Esophagus (tissue), 2 donors: ENCODE data around the gene POU2F1. TPM values are rescaled to one million over a fixed set of nuclear protein-coding genes. Genes with fewer than 3 reads are reported as not detected.
"Not testable (repeated sequence)": the region's sequence is repeated elsewhere in the genome, so short reads cannot be mapped to it uniquely, and the experiment has no call there.

ENCODE experiments used
- H3K27ac ChIP-seq, 2 donors: one replicate each; pipeline ENCODE4 v1.5.1; 2013; ENCODE audit warnings: low read depth in 2 of 2, mild to moderate bottlenecking in 2 of 2, inconsistent platforms in 1 of 2, low read length in 1 of 2, moderate library complexity in 1 of 2
- H3K27me3 ChIP-seq, 2 donors: one replicate each; pipeline ENCODE4 v1.6.1; 2013; ENCODE audit warnings: low read length in 2 of 2, control low read depth in 1 of 2, mild to moderate bottlenecking in 1 of 2; ENCODE audit not compliant: insufficient read depth in 2 of 2, control insufficient read depth in 1 of 2
- H3K36me3 ChIP-seq, 2 donors: one replicate each; pipeline ENCODE4 v1.6.1; 2013; ENCODE audit warnings: low read length in 1 of 2; ENCODE audit not compliant: control insufficient read depth in 2 of 2, insufficient read depth in 2 of 2
- H3K4me1 ChIP-seq, 2 donors: one replicate each; pipeline ENCODE4 v1.6.1; 2013; ENCODE audit warnings: low read length in 1 of 2; ENCODE audit not compliant: control insufficient read depth in 2 of 2, insufficient read depth in 2 of 2
- H3K4me3 ChIP-seq, 2 donors: one replicate each; pipeline ENCODE4 v1.5.1; 2013; ENCODE audit warnings: low read length in 2 of 2, mild to moderate bottlenecking in 2 of 2, low read depth in 1 of 2, moderate library complexity in 1 of 2
- H3K9me3 ChIP-seq, 2 donors: one replicate each; pipeline ENCODE4 v1.6.1; 2013; ENCODE audit warnings: mild to moderate bottlenecking in 2 of 2, low read depth in 1 of 2, low read length in 1 of 2, moderate library complexity in 1 of 2; ENCODE audit not compliant: control insufficient read depth in 2 of 2, insufficient read depth in 1 of 2
- WGBS, 2 donors: extraction: QIAGEN DNeasy Blood & Tissue Kit; methylation state at CpG; one replicate each; pipeline ENCODE4 v1.1.7; 2013; 5-methylcytosine and 5-hydroxymethylcytosine counted together
- polyA plus RNA-seq, 2 donors: library from polyadenylated mRNA; stranded (reverse); fragments of 200-250 nt; gene quantifications; one replicate each; pipeline ENCODE4 v1.2.3, GENCODE V29; 2013
- donor health status: healthy with polysubstance abuse.
- donor health status: Bipolar disorder and iron deficiency.

Gene POU2F1
- polyA plus RNA-seq, 2 donors = 1.3 to 1.5 TPM

DNA sequence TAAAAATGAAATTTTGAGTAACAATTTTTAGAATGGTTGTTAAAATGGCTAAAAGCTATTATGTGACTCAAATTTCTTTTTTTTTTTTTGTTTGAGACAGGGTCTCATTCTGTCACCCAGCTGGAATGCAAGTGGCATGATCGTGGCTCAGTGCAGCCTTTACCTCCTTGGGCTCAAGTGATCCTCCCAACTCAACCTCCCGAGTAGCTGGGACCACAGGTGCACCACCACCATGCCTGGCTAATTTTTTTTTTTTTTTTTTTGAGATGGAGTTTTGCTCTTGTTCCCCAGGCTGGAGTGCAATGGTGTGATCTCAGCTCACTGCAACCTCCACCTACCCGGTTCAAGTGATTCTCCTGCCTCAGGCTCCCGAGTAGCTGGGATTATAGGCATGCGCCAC, 24.5 kb downstream of the POU2F1 start:
- not testable (repeated sequence) for H3K4me3 ChIP-seq, H3K9me3 ChIP-seq, H3K4me1 ChIP-seq, H3K27ac ChIP-seq, H3K36me3 ChIP-seq, H3K27me3 ChIP-seq
- WGBS, 2 donors = 93 to 97% methylated on average over 5 of the region's 5 CpGs

DNA sequence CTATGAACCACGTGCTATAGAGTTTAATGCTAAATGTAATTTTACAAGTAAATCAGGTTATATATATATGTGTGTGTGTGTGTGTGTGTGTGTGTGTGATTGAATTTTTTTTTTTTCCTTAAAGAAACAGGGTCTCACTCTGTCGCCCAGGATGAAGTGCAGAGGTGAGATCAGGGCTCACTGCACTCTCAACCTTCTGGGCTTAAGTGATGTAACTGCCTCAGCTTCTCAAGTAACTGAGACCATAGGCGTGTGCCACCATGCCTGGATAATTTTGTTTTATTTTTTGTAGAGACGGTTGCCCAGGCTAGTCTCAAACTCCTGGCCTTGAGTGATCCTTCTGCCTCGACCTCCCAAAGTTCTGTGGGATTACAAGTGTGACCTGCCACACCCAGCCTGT, 26.3 kb downstream of the POU2F1 start:
- H3K27me3 ChIP-seq = no peaks in the 10 kb centered on the region
- whole genome bisulfite sequencing, 2 donors = 71 to 72% methylated on average over 5 of the region's 5 CpGs
- peaks cover 0 to 2% of the 10 kb centered on the region in 2 donors for H3K9me3 ChIP-seq

DNA sequence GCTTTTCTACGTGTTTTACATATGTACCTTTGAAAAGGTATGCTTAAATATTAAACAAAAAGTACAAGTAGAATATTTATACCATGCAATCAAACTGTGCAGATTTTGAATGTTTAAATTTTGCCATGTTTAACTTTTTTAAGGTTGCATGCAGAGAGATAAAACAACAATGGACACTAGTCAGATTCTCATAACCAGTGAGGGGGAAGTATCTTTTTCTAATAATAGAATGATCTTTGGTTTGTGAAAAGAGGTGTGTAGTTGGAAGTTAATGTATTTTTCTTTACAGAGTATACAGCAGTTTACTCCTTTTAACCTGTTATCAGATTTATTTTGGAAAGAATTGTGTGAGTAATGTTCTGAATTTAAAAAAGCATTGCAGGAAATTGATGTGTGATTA, 27.1 kb downstream of the POU2F1 start:
- no peak overlapping the region for H3K27ac ChIP-seq
- no peaks in the 10 kb centered on the region for H3K4me1 ChIP-seq
- H3K27me3 ChIP-seq = no peaks in the 10 kb centered on the region
- H3K36me3 ChIP-seq = no peaks in the 10 kb centered on the region
- H3K9me3 ChIP-seq = peaks cover 0 to 2% of the 10 kb centered on the region in 2 donors
- H3K4me3 ChIP-seq = no peak overlapping the region
- 87 to 93% methylated on average over 1 of the region's 1 CpG for WGBS, 2 donors

More for the DNA sequence above, 26.3 kb downstream of the POU2F1 start:
- Histone ChIP-seq H3K27ac (no peak overlapping the region), H3K36me3 (no peaks in the 10 kb centered on the region), H3K4me1 (no peaks in the 10 kb centered on the region), H3K4me3 (no peak overlapping the region)

DNA sequence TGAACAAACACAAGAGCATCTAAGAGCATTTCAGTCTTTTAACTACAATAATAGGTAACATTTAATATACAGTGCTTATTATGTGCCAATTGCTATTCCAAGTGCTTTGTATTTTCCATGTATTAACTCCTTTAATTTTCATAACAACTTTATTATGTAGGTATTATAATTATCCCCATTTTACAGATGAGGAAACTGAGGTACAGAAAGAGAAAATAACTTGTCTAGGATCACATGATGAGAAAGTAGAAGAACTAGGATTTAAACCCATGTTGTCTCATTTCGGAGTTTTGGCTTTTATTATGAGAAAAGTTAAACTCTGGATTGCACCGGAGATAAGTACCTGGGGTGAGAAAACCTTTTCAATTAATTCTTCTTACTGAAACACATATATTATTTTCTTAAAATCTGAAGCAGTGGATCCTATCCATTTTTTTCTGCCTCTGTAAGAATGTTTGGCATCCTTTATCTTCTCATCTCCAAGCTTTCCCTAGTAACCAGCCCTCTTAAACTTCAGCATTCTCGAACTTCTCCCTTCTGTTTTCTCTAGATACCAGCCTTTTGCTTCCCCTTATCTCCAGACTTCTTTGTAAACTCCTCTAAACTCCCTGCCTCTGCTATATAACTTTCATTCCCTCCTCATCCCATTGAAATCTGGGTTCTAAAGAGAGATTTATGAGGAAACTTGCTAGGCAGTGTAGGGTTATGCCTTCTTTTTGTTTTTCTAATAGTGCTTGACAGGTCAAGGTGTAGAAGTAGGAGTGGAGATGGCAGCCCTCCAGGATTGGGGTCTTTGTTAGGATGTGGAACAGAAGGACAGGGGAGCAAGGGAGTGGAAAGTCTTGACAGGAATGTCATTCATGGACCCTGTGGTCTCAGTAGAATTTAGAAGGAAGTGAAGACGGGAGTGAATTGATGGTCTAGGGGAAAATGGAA, 28.3 kb downstream of the POU2F1 start:
- no peaks in the 10 kb centered on the region for H3K4me1 ChIP-seq
- no peak overlapping the region for H3K4me3 ChIP-seq
- 91 to 95% methylated on average over 4 of the region's 4 CpGs for WGBS, 2 donors
- H3K27me3 ChIP-seq = no peaks in the 10 kb centered on the region
- no peaks in the 10 kb centered on the region for H3K36me3 ChIP-seq
- H3K9me3 ChIP-seq = peaks cover 0 to 2% of the 10 kb centered on the region in 2 donors
- no peak overlapping the region for H3K27ac ChIP-seq

DNA sequence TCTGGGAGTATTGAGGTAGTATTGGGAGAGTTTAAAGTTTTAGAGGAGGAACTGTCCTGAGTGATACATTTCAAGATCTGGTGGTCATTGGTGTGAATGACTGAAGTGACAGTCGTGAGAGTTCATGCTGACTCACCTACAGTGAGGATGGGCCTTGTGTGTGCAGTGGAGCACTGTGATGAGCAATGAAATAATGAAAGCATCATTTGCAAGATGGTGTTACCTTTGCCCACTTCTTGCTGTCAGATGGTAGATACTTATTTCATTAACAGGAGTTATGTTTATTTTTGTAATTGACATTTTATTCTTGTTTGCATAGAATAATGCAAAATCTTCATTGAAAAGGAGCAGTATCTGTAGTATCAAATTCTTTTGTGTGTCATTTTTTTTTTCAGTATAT, 29.0 kb downstream of the POU2F1 start:
- Histone ChIP-seq H3K4me3 (no peak overlapping the region), H3K36me3 (no peaks in the 10 kb centered on the region), H3K27ac (no peak overlapping the region), H3K9me3 (no peaks in the 10 kb centered on the region), H3K27me3 (no peaks in the 10 kb centered on the region), H3K4me1 (no peaks in the 10 kb centered on the region)
- 61 to 75% methylated on average over 1 of the region's 1 CpG for WGBS, 2 donors

DNA sequence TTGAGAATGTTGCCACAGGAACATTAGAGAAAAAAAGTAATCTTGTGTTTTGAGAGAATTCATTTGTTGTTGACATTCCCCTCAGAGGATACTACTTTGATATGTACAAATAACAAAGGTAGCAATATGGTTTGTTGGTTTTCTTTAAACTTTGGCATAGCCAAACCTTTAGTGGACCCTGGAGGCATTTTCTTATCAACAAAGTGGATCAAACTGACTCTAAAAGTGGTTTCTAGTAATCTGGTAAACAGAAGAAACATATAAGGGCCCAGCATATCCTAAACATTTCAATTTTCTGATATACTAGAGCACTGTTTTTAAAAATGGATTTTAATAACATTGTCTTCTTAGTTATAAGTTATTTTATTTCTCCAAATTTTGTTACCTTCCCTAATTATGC, 29.8 kb downstream of the POU2F1 start:
- Histone ChIP-seq H3K4me3 (no peak overlapping the region), H3K4me1 (no peaks in the 10 kb centered on the region), H3K27ac (no peak overlapping the region), H3K27me3 (no peaks in the 10 kb centered on the region), H3K36me3 (no peaks in the 10 kb centered on the region), H3K9me3 (no peaks in the 10 kb centered on the region)

DNA sequence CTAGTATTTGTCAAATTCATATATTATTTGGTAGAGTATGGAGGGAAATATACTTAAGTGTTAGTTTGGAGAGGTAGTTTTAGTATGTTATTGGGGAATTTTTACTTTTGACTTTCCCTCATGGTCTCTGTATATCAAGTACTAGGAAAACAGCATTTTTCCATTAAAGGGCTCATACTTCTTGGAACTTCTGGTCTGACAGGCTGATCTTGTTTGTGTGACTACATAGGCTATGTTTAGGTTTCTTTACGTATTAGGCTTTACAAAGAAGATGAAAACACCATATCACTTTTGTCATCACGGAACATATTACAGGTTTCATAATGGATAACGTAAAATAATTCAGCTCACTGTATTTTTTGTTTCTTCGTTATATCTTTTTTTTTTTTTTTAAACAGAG, 30.8 kb downstream of the POU2F1 start:
- Histone ChIP-seq H3K27ac (no peak overlapping the region), H3K4me1 (no peaks in the 10 kb centered on the region), H3K9me3 (no peaks in the 10 kb centered on the region), H3K36me3 (no peaks in the 10 kb centered on the region), H3K27me3 (no peaks in the 10 kb centered on the region), H3K4me3 (no peak overlapping the region)
- WGBS, 2 donors = 83 to 86% methylated on average over 4 of the region's 4 CpGs

DNA sequence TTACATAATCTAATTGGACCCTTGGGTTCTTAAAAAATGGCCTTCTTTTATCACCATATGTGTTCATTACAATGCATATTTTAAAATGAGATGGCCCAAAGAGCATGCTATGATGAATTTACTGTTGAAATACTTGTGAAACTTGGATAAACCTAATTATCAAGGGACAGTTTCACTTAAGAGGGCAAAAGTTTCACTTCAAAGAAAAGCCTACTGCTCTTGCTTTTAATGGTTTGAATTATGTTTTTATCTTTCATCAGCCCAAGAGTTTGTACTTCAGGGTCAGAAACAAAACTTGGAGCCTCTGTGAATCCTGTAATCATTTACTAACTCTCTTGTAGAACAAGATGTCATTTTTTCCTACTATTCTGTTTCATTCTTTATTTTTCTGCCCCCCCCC, 32.3 kb downstream of the POU2F1 start:
- Histone ChIP-seq H3K4me3 (no peak overlapping the region), H3K27ac (no peak overlapping the region), H3K27me3 (no peaks in the 10 kb centered on the region), H3K4me1 (no peaks in the 10 kb centered on the region), H3K36me3 (no peaks in the 10 kb centered on the region), H3K9me3 (no peaks in the 10 kb centered on the region)

DNA sequence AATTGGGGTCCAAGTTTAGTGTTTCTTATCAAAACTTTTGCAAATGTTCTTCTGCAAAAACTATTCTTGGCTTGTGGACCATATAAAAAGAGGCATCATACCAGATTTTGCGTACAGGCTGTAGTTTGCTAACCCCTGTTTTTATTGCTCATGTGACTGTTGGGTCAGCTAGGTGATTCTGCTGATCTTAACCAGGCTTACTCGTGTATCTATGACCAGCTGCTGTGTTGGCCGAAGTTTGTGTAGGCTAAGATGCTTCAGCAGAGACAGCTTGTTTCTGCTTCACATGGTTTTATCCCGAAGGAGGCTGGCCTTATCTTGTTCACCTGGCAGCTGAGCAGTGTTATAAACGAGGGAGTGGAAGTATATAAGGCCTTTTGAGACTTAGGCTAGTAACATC, 38.2 kb downstream of the POU2F1 start:
- Histone ChIP-seq H3K4me3 (no peak overlapping the region), H3K9me3 (no peaks in the 10 kb centered on the region), H3K27me3 (no peaks in the 10 kb centered on the region), H3K27ac (no peak overlapping the region), H3K4me1 (no peaks in the 10 kb centered on the region), H3K36me3 (no peaks in the 10 kb centered on the region)
- 57 to 61% methylated on average over 5 of the region's 5 CpGs for WGBS, 2 donors

DNA sequence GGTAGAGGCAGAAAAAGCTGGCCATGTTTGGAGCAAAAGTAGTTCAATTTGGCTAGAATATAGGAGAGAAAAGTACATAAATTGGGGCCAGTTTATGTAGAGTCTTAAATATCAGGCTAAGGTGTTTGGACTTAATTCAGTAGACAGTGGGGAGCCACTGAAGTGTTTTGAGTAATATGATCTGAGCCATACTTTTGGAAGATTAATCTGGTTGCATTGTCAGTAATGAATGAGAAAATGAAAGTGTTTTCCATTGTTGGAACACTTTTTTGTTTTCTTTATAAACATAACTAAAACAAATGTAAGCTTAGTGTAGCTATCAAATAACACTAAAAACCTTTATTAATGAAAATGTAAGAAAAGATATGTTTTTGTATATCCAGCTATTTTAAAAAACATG, 42.1 kb downstream of the POU2F1 start:
- Histone ChIP-seq H3K4me3 (no peak overlapping the region), H3K27ac (no peak overlapping the region), H3K36me3 (no peaks in the 10 kb centered on the region), H3K27me3 (no peaks in the 10 kb centered on the region), H3K4me1 (no peaks in the 10 kb centered on the region), H3K9me3 (no peaks in the 10 kb centered on the region)
